HCT116 (cell line): ENCODE data around the gene CIDEC. TPM values are rescaled to one million over a fixed set of nuclear protein-coding genes. Genes with fewer than 3 reads are reported as not detected.

Source experiments
- ATAC-seq: fragments of 200-7000 bp; cut with Tn5 transposase; 2 replicates; pipeline ENCODE4 v1.9.1; 2020; ENCODE audit warnings: mild to moderate bottlenecking, moderate library complexity
- BruUV-seq: library from RNA; stranded (reverse); fragments of 400-500 nt; replicated peaks from 2 replicates; lab custom pipeline; 2021; lab: Mats Ljungman, UMichigan
- CTCF ChIA-PET: fragments of 300-600 bp; sonication (Branson Sonifier 250); formaldehyde crosslinking; loops from one replicate; lab custom pipeline; 2021; ENCODE audit warnings: antibody characterized with exemption; lab: Charles Lee
- POLR2A ChIA-PET: fragments of 300-600, 350-600 bp; sonication (Branson Sonifier 250); formaldehyde crosslinking; loops from one replicate; lab custom pipeline; 2021; ENCODE audit warnings: antibody characterized with exemption; lab: Charles Lee
- RAD21 ChIA-PET, 2 experiments: fragments of 300-600 bp; sonication (Branson Sonifier 250); formaldehyde crosslinking; loops; one replicate each; lab custom pipeline; 2023; ENCODE audit warnings: low total read pairs in 2 of 2; ENCODE audit not compliant: uncharacterized antibody in 2 of 2, unreplicated experiment in 2 of 2, low non-redundant PET in 1 of 2; lab: Charles Lee
- DNase-seq: peaks from one replicate; pipeline ENCODE4 v3.0.0-alpha.2; 2010; ENCODE audit warnings: low read depth, low spot score
- H2AFZ ChIP-seq: fragments of 200-600 bp; shearing (Covaris generic), sonication (generic); 2 replicates; pipeline ENCODE4 v1.6.1; 2017; ENCODE audit warnings: low read depth, mixed run types, mixed read lengths, antibody characterized with exemption, low read length; ENCODE audit not compliant: poor library complexity, severe bottlenecking
- H3K27ac ChIP-seq: 2 replicates; pipeline ENCODE4 v1.5.1; 2012; ENCODE audit warnings: low read depth, low read length
- H3K27me3 ChIP-seq: fragments of 200-600 bp; sonication (generic); 2 replicates; pipeline ENCODE4 v1.6.1; 2016; ENCODE audit warnings: mixed run types, low read length, mixed read lengths; ENCODE audit not compliant: insufficient read depth
- H3K36me3 ChIP-seq, 2 experiments: fragments of 200-500 bp in 1 of 2; fragments of 200-600 bp in 1 of 2; sonication (Bioruptor generic) in 1 of 2; sonication (generic) in 1 of 2; 2 replicates each; pipeline versions ENCODE4 v1.5.1 to v1.6.1; 2014 to 2016; ENCODE audit warnings: low read length in 2 of 2, inconsistent platforms in 1 of 2, mixed read lengths in 1 of 2, mixed run types in 1 of 2; ENCODE audit not compliant: insufficient read depth in 2 of 2, control insufficient read depth in 1 of 2
- H3K4me1 ChIP-seq, 2 experiments: fragments of 200-600 bp in 1 of 2; sonication (generic) in 1 of 2; 2 replicates each; pipeline versions ENCODE4 v1.5.1 to v1.6.1; 2012 to 2017; ENCODE audit warnings: low read length in 2 of 2, inconsistent platforms in 1 of 2, mild to moderate bottlenecking in 1 of 2, mixed read lengths in 1 of 2, mixed run types in 1 of 2, moderate library complexity in 1 of 2; ENCODE audit not compliant: insufficient read depth in 2 of 2, control insufficient read depth in 1 of 2
- H3K4me2 ChIP-seq: fragments of 200-600 bp; sonication (generic); 2 replicates; pipeline ENCODE4 v1.6.1; 2017; ENCODE audit warnings: mixed run types, low read length, mixed read lengths
- H3K4me3 ChIP-seq, 2 experiments: fragments of 200-600 bp in 1 of 2; sonication (generic) in 1 of 2; replicated peaks in 1 of 2; 2 replicates each; pipeline ENCODE4 v1.5.1; 2011 to 2016; ENCODE audit warnings: low read length in 2 of 2, control low read depth in 1 of 2, low read depth in 1 of 2, mild to moderate bottlenecking in 1 of 2, mixed read lengths in 1 of 2, mixed run types in 1 of 2
- H3K79me2 ChIP-seq: fragments of 200-600 bp; sonication (generic); 2 replicates; pipeline ENCODE4 v1.6.1; 2017; ENCODE audit warnings: mild to moderate bottlenecking, mixed run types, low read length, moderate library complexity, mixed read lengths; ENCODE audit not compliant: insufficient read depth
- H3K9ac ChIP-seq: fragments of 200-600 bp; sonication (generic); 2 replicates; pipeline ENCODE4 v1.6.1; 2016; ENCODE audit warnings: low read length, mixed read lengths
- H3K9me2 ChIP-seq: fragments of 200-600 bp; sonication (generic), shearing (Covaris generic); 2 replicates; pipeline ENCODE4 v1.6.1; 2017; ENCODE audit warnings: mixed run types, mild to moderate bottlenecking, moderate library complexity; ENCODE audit not compliant: insufficient read depth
- H3K9me3 ChIP-seq, 2 experiments: fragments of 200-500 bp in 1 of 2; fragments of 200-600 bp in 1 of 2; sonication (Bioruptor generic) in 1 of 2; sonication (generic) in 1 of 2; 2 replicates each; pipeline ENCODE4 v1.6.1; 2014 to 2017; ENCODE audit warnings: low read length in 2 of 2, mixed read lengths in 2 of 2, inconsistent platforms in 1 of 2, low read depth in 1 of 2, mild to moderate bottlenecking in 1 of 2, mixed run types in 1 of 2, moderate library complexity in 1 of 2; ENCODE audit not compliant: control insufficient read depth in 1 of 2, insufficient read depth in 1 of 2
- H4K20me1 ChIP-seq: fragments of 200-600 bp; sonication (generic), shearing (Covaris generic); 2 replicates; pipeline ENCODE4 v1.6.1; 2017; ENCODE audit warnings: mixed run types, mild to moderate bottlenecking, moderate library complexity; ENCODE audit not compliant: insufficient read depth
- CEBPB ChIP-seq: IDR thresholded peaks from 2 replicates; pipeline ENCODE4 v1.6.1; 2012; ENCODE audit warnings: low read depth
- EZH2 ChIP-seq: fragments of 200-600 bp; sonication (generic); IDR thresholded peaks from 2 replicates; pipeline ENCODE4 v1.6.1; 2017; ENCODE audit warnings: antibody characterized with exemption, mixed run types
- EZH2phosphoT487 ChIP-seq: fragments of 200-600 bp; IDR thresholded peaks from 2 replicates; pipeline ENCODE4 v1.6.1; 2018; ENCODE audit warnings: antibody characterized with exemption, borderline replicate concordance
- FOSL1 ChIP-seq: IDR thresholded peaks from 2 replicates; pipeline ENCODE4 v1.6.1; 2012; ENCODE audit warnings: low read depth
- POLR2A ChIP-seq: IDR thresholded peaks from 2 replicates; pipeline ENCODE4 v1.7.0; 2011; ENCODE audit warnings: borderline replicate concordance; ENCODE audit not compliant: insufficient read depth, insufficient read length; ENCODE audit errors: extremely low read depth
- ZFX ChIP-seq: fragments of 450-650 bp; IDR thresholded peaks from 2 replicates; pipeline ENCODE4 v1.6.1; 2017
- intact Hi-C: fragments of 100-400 bp; cut with micrococcal nuclease; formaldehyde crosslinking; loops from 2 replicates; pipeline ENCODE4 v1.10.0; 2022
- total RNA-seq: library from RNA; stranded (reverse); gene quantifications from one replicate; pipeline ENCODE4 v1.2.1, GENCODE V29; 2021; ENCODE audit not compliant: unreplicated experiment
- TF ChIP-seq, protein P1 (sequence below): IDR thresholded peaks from 2 replicates; pipeline ENCODE4 v1.6.1; 2012; ENCODE audit warnings: low read depth
- TF ChIP-seq, protein P2 (sequence below): IDR thresholded peaks from 2 replicates; pipeline ENCODE4 v1.6.1; 2012
- TF ChIP-seq, protein P3 (sequence below): IDR thresholded peaks from 2 replicates; pipeline ENCODE4 v1.6.1; 2012

CIDEC gene
- total RNA-seq, 1 experiment from 2014 or later = not detected

DNA sequence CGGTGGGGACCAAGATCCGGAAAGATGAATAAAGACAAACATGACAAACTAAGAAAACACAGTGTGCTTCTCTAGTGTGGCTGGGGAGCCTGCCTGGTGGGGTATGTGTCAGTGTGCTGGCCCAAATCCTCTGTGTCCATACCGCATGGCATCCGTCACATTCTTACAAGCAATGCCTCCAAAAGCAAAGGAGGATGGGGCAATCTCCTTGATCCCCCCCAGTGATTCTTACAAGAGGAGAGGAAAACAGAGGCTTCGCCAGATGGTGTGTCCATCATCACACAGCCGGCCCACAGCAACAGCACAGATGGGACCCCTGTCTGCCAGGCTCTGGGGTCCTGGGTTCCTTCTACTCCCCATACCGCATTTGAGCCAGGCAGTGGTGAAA, 36.3 kb upstream of the CIDEC start (continued):
- TF ChIP-seq POLR2A (no peak), CEBPB (no peak), FOSL1 (no peak), EZH2phosphoT487 (no peak), ZFX (no peak)
- TF ChIP-seq, protein P1, sequence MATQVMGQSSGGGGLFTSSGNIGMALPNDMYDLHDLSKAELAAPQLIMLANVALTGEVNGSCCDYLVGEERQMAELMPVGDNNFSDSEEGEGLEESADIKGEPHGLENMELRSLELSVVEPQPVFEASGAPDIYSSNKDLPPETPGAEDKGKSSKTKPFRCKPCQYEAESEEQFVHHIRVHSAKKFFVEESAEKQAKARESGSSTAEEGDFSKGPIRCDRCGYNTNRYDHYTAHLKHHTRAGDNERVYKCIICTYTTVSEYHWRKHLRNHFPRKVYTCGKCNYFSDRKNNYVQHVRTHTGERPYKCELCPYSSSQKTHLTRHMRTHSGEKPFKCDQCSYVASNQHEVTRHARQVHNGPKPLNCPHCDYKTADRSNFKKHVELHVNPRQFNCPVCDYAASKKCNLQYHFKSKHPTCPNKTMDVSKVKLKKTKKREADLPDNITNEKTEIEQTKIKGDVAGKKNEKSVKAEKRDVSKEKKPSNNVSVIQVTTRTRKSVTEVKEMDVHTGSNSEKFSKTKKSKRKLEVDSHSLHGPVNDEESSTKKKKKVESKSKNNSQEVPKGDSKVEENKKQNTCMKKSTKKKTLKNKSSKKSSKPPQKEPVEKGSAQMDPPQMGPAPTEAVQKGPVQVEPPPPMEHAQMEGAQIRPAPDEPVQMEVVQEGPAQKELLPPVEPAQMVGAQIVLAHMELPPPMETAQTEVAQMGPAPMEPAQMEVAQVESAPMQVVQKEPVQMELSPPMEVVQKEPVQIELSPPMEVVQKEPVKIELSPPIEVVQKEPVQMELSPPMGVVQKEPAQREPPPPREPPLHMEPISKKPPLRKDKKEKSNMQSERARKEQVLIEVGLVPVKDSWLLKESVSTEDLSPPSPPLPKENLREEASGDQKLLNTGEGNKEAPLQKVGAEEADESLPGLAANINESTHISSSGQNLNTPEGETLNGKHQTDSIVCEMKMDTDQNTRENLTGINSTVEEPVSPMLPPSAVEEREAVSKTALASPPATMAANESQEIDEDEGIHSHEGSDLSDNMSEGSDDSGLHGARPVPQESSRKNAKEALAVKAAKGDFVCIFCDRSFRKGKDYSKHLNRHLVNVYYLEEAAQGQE = no peak

DNA sequence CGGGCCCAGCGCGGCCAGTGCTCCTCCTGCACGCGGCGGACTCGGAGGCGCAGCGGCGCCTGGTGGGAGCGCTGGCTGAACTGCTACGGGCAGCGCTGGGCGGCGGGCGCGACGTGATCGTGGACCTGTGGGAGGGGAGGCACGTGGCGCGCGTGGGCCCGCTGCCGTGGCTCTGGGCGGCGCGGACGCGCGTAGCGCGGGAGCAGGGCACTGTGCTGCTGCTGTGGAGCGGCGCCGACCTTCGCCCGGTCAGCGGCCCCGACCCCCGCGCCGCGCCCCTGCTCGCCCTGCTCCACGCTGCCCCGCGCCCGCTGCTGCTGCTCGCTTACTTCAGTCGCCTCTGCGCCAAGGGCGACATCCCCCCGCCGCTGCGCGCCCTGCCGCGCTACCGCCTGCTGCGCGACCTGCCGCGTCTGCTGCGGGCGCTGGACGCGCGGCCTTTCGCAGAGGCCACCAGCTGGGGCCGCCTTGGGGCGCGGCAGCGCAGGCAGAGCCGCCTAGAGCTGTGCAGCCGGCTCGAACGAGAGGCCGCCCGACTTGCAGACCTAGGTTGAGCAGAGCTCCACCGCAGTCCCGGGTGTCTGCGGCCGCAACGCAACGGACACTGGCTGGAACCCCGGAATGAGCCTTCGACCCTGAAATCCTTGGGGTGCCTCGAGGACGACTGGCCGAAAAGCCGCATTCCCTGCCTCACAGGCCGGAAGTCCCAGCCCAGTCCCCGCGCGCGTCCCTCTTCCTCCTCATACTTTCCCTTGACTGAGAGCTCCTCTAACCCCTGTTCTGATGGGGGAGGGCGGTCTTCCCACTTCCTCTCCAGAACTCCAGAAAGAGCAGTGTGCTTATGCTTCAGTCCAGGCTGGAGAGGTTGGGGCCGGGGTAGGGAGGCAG, 35.4 kb upstream of the CIDEC start:
- Histone ChIP-seq H3K79me2 (no peaks in the 10 kb centered on the region), H3K36me3 (no peaks in the 10 kb centered on the region), H3K4me1 (peaks cover 6 to 18% of the 10 kb centered on the region in 2 experiments; a peak in 3 of 4 replicates), H3K9me3 (no peaks in the 10 kb centered on the region), H4K20me1 (no peaks in the 10 kb centered on the region), H3K4me2 (no peak overlapping the region), H3K27ac (no peak overlapping the region), H3K9ac (no peak overlapping the region), H3K9me2 (no peaks in the 10 kb centered on the region), H3K27me3 (no peaks in the 10 kb centered on the region), H2AFZ (no peak overlapping the region), H3K4me3 (no peak overlapping the region)
- POLR2A ChIA-PET = no interaction called here
- DNase-seq (no peak), ATAC-seq (no peak)
- no TSS peak for BruUV-seq
- CTCF ChIA-PET = no interaction called here
- no peak for TF ChIP-seq EZH2
- TF ChIP-seq, protein P2, sequence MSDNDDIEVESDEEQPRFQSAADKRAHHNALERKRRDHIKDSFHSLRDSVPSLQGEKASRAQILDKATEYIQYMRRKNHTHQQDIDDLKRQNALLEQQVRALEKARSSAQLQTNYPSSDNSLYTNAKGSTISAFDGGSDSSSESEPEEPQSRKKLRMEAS = no peak
- TF ChIP-seq, protein P3, sequence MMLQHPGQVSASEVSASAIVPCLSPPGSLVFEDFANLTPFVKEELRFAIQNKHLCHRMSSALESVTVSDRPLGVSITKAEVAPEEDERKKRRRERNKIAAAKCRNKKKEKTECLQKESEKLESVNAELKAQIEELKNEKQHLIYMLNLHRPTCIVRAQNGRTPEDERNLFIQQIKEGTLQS = no peak
- RAD21 ChIA-PET = no interaction called here
- intact Hi-C loops = no loop called here
